Gastrocnemius medialis (tissue), 4 donors: ENCODE results near the gene PRM1. TPM values are rescaled to one million over a fixed set of nuclear protein-coding genes. Genes with fewer than 3 reads are reported as not detected.

Experiments used
- ATAC-seq, 2 donors: fragments of 150-250 bp; one replicate each; pipeline ENCODE4 v1.9.1; 2016
- DNase-seq, 2 donors: peaks; one replicate each; pipeline ENCODE4 v3.0.0-alpha.2; 2019
- H3K27ac ChIP-seq, 4 donors: fragments of 200-600 bp; sonication (generic); 1 replicate in 1 of 4; 2 replicates in 3 of 4; pipeline ENCODE4 v1.5.1; 2016 to 2018; ENCODE audit warnings: mild to moderate bottlenecking in 2 of 4, moderate library complexity in 1 of 4
- H3K27me3 ChIP-seq, 3 donors: fragments of 200-600 bp; sonication (generic) in 2 of 3; 1 replicate in 1 of 3; 2 replicates in 2 of 3; pipeline versions ENCODE4 v1.5.1 to v1.6.0; 2016 to 2019; ENCODE audit warnings: mild to moderate bottlenecking in 1 of 3, moderate library complexity in 1 of 3
- H3K36me3 ChIP-seq, 2 donors: fragments of 200-600 bp; sonication (generic) in 1 of 2; one replicate each; pipeline ENCODE4 v1.5.1; 2017 to 2018
- H3K4me1 ChIP-seq, 2 donors: fragments of 200-600 bp; sonication (generic) in 1 of 2; one replicate each; pipeline ENCODE4 v1.5.1; 2016 to 2017; ENCODE audit warnings: mild to moderate bottlenecking in 2 of 2
- H3K4me3 ChIP-seq, 4 donors: fragments of 200-600 bp; sonication (generic) in 3 of 4; 1 replicate in 1 of 4; 2 replicates in 3 of 4; pipeline ENCODE4 v1.5.1; 2016 to 2019; ENCODE audit warnings: mild to moderate bottlenecking in 2 of 4
- H3K9me3 ChIP-seq, 3 donors: fragments of 200-600 bp; sonication (generic) in 2 of 3; 1 replicate in 1 of 3; 2 replicates in 2 of 3; pipeline ENCODE4 v1.5.1; 2016 to 2019
- POLR2A ChIP-seq, 2 donors: fragments of 450-650 bp; IDR thresholded peaks; one replicate each; pipeline ENCODE4 v1.6.1; 2017; ENCODE audit warnings: antibody characterized with exemption in 2 of 2, mild to moderate bottlenecking in 2 of 2, moderate library complexity in 2 of 2
- in situ Hi-C, 4 donors: fragments of 200-750 bp; cut with MboI; loops; one replicate each; pipeline versions ENCODE4 v1.15.0 to v1.8.0; 2017; ENCODE audit warnings: low sequenced_read_pairs in 4 of 4
- intact Hi-C: fragments of 100-400 bp; cut with DNase I; formaldehyde crosslinking; loops from one replicate; pipeline ENCODE4 v1.15.1; 2023; ENCODE audit warnings: low total_unique reads
- total RNA-seq, 4 donors: library from RNA; depleted of rRNA; stranded (reverse); fragments of >200 nt; gene quantifications; one replicate each; pipeline versions ENCODE4 v1.1.0 to v1.2.3, GENCODE V29; 2016
- TF ChIP-seq, protein P1 (sequence below), 5 experiments: fragments of 450-650 bp in 3 of 5; fragments of 200-600 bp in 2 of 5; sonication (generic) in 2 of 5; IDR thresholded peaks in 4 of 5; conservative IDR thresholded peaks in 1 of 5; 1 replicate in 4 of 5; 2 replicates in 1 of 5; pipeline ENCODE4 v1.5.1; 2016 to 2019; ENCODE audit warnings: antibody characterized with exemption in 5 of 5, mild to moderate bottlenecking in 3 of 5, moderate library complexity in 3 of 5

Gene PRM1
- total RNA-seq, 4 donors from 2014 or later = not detected

DNA sequence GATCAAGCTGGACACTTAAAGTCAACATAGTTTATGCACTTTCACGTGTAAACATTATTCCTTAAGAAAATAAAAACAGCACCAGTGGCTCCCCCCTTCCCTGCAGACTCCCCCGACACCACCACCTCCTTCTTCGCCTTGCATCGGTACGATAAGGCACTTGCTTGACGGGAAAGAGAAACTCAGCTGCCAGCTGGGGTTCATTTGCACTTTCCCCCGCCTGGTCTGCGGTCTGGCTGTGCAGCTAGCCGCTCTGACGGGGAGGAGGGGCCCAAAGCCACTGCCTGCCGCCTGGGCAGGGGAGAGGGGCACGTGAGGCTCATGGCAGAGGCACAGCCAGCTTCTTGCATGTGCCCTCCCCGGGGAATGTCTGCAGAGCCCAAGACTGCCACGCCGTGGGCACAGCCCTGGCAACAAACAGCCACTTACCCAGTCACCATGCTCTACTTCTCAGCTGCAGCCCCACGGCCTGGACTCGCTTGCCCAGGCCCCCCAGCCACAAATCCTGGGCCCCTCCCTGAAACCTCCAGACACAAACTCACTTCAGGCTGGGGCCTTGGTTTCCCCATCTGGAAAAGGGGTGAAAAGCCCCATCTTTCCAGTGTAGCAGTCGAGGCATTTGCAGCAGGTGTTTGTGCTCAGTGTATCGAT lies 16.5 kb upstream of the PRM1 start:
- Histone ChIP-seq H3K36me3 (no peaks in the 10 kb centered on the region), H3K4me3 (peak overlapping the region in 3 of 4 donors; percentile 12 to 17 (median 13)), H3K27ac (no peak overlapping the region), H3K4me1 (peaks cover 9 to 14% of the 10 kb centered on the region in 2 donors), H3K9me3 (no peaks in the 10 kb centered on the region), H3K27me3 (no peaks in the 10 kb centered on the region)
- TF ChIP-seq, protein P1, sequence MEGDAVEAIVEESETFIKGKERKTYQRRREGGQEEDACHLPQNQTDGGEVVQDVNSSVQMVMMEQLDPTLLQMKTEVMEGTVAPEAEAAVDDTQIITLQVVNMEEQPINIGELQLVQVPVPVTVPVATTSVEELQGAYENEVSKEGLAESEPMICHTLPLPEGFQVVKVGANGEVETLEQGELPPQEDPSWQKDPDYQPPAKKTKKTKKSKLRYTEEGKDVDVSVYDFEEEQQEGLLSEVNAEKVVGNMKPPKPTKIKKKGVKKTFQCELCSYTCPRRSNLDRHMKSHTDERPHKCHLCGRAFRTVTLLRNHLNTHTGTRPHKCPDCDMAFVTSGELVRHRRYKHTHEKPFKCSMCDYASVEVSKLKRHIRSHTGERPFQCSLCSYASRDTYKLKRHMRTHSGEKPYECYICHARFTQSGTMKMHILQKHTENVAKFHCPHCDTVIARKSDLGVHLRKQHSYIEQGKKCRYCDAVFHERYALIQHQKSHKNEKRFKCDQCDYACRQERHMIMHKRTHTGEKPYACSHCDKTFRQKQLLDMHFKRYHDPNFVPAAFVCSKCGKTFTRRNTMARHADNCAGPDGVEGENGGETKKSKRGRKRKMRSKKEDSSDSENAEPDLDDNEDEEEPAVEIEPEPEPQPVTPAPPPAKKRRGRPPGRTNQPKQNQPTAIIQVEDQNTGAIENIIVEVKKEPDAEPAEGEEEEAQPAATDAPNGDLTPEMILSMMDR (IDR thresholded peaks at IDR 0.05 in 4 of 5, conservative IDR thresholded peaks at IDR 0.05 in 1 of 5) = peak in 1 of 5 experiments; percentile 27
- TF ChIP-seq POLR2A (IDR thresholded peaks at IDR 0.05) = no peak
- intact Hi-C loops = no loop called here
- DNase-seq (peak; percentile 63 to 67), ATAC-seq (peak; percentile 87 to 90)
- in situ Hi-C loops = no loop called here

DNA sequence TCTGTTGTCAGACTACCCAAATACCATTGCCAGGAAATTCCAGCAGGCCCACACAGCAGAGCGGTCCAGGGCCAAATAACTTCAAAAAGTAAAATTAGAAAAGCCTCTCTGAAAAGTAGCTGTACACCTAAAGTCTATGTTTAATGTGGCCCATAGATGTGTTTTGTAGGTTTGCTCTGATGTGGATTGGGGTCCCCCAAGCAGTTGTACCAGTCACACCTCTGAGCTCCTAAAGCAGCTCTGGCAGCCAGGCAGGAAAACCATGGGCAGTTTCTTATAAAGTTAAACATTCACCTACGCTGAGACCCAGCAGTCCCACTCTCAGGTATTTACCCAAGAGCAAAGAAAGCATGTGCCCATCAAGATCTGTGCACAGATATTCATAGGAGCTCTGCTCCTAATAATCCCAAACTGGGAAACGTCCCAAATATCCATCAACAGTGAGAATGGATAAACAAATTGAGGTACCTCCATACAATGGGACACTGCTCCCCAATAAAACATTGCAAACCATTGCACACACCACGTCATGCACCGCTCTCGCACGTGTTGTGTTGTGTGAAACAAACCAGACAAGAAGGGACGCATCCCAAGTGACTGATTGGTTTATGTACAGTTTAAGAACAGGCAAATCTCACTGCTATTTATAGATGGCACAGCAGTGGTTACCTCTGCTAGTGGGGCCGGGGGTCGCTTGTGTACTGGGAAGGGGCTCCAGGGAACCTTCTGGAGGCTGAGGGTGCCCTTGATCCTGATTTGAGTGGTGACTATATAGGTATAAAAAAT lies 15.8 kb upstream of the PRM1 start:
- H3K4me1 ChIP-seq = peaks cover 9 to 14% of the 10 kb centered on the region in 2 donors
- no peak for ATAC-seq
- H3K27me3 ChIP-seq = no peaks in the 10 kb centered on the region
- H3K27ac ChIP-seq = no peak overlapping the region
- in situ Hi-C loops (no loop called here), intact Hi-C loops (no loop called here)
- no peak for DNase-seq
- H3K4me3 ChIP-seq = peak overlapping the region in 2 of 4 donors; percentile 13 to 17
- no peak for TF ChIP-seq POLR2A (IDR thresholded peaks at IDR 0.05)
- TF ChIP-seq, protein P1 (IDR thresholded peaks at IDR 0.05 in 4 of 5, conservative IDR thresholded peaks at IDR 0.05 in 1 of 5) = no peak
- H3K9me3 ChIP-seq = no peaks in the 10 kb centered on the region
- no peaks in the 10 kb centered on the region for H3K36me3 ChIP-seq

DNA sequence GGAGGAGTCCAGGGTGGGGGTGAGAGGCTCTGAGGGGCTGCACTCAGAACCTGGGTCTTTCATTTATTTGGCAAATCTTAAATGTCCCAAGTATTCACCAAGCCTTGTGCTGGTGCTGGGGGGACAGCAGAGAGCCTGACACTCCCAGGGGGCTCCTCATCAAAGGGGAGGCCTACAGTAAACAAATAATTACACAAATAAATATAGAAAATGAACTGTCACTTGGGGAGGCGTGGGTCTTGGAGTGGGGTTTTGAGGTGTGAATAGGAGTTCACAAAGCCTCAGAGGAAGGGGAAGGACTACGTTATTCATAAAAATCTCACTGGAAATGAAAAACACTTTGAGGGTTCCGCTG lies 15.2 kb upstream of the PRM1 start:
- intact Hi-C loops (no loop called here), in situ Hi-C loops (no loop called here)
- H3K4me1 ChIP-seq = peaks cover 9 to 14% of the 10 kb centered on the region in 2 donors
- H3K27ac ChIP-seq = no peak overlapping the region
- no peaks in the 10 kb centered on the region for H3K36me3 ChIP-seq
- H3K4me3 ChIP-seq = no peak overlapping the region
- no peaks in the 10 kb centered on the region for H3K9me3 ChIP-seq
- TF ChIP-seq, protein P1 (IDR thresholded peaks at IDR 0.05 in 4 of 5, conservative IDR thresholded peaks at IDR 0.05 in 1 of 5) = no peak
- TF ChIP-seq POLR2A (IDR thresholded peaks at IDR 0.05) = no peak
- no peaks in the 10 kb centered on the region for H3K27me3 ChIP-seq
- ATAC-seq = no peak
- DNase-seq = no peak

DNA sequence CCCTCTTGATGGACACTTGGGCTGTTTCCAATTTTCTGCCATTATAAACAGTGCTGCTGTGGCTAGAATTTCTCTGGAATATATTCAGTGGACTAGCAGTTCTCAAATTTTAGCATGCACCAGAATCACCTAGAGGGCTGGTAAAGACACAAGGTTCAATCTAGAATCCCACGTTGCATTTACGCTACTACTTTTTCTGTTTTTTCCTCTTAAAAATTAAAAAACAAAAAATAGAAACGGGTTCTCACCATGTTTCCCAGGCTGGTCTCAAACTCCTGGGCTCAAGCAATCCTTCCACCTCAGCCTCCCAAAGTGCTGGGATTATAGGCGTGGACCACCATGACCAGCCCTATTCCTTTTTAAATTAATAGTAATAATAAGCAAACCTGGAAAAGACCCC lies 14.5 kb upstream of the PRM1 start:
- no peak overlapping the region for H3K4me3 ChIP-seq
- no peaks in the 10 kb centered on the region for H3K9me3 ChIP-seq
- DNase-seq (no peak), ATAC-seq (no peak)
- intact Hi-C loops = no loop called here
- no peak overlapping the region for H3K27ac ChIP-seq
- peaks cover 9 to 14% of the 10 kb centered on the region in 2 donors for H3K4me1 ChIP-seq
- in situ Hi-C loops = no loop called here
- no peaks in the 10 kb centered on the region for H3K27me3 ChIP-seq
- H3K36me3 ChIP-seq = no peaks in the 10 kb centered on the region
- TF ChIP-seq POLR2A (IDR thresholded peaks at IDR 0.05) = no peak
- TF ChIP-seq, protein P1 (IDR thresholded peaks at IDR 0.05 in 4 of 5, conservative IDR thresholded peaks at IDR 0.05 in 1 of 5) = no peak
